ENCODE measurements around the gene MTCH1. TPM values are rescaled to one million over a fixed set of nuclear protein-coding genes. Genes with fewer than 3 reads are reported as not detected.

Gene MTCH1
- total RNA-seq, 1 experiment from 2014 or later, result 178 TPM

GRCh38 chr6:36967757-36968156 is 18.2 kb downstream of the MTCH1 start:
- H3K36me3 ChIP-seq (ENCODE audit: control insufficient read depth, insufficient read depth, low read length), result peaks cover 7% of the 10 kb centered on the region
- no TSS peak for BruUV-seq (replicated peaks)

GRCh38 chr6:36967301-36967700 is 18.7 kb downstream of the MTCH1 start:
- Histone ChIP-seq H3K4me3 (ENCODE audit: low read depth, low read length) (no peak overlapping the region), H3K9me3 (no peaks in the 10 kb centered on the region), H3K27me3 (replicated peaks; ENCODE audit: control insufficient read depth, insufficient read depth, low read length) (no peaks in the 10 kb centered on the region), H3K36me3 (ENCODE audit: control insufficient read depth, insufficient read depth, low read length) (peaks cover 7% of the 10 kb centered on the region), H3K4me1 (no peaks in the 10 kb centered on the region)
- ChIA-PET POLR2A (no interaction called here), CTCF (no interaction called here)
- Mint-ChIP-seq H3K9me3 (ENCODE audit: unreplicated experiment) (no peaks in the 10 kb centered on the region), H3K27me3 (ENCODE audit: insufficient read depth, unreplicated experiment) (no peaks in the 10 kb centered on the region), H3K27ac (ENCODE audit: unreplicated experiment) (no peak overlapping the region), H3K36me3 (ENCODE audit: insufficient read depth, unreplicated experiment) (peaks cover 26% of the 10 kb centered on the region), H3K4me3 (ENCODE audit: unreplicated experiment) (no peak overlapping the region), H3K4me1 (ENCODE audit: low read depth, unreplicated experiment) (no peaks in the 10 kb centered on the region)
- DNase-seq, result no peak
- no TSS peak for BruUV-seq (replicated peaks)
- intact Hi-C loops (cut with micrococcal nuclease; ENCODE audit: unreplicated experiment), result no loop called here
- TF ChIP-seq CTCF (IDR thresholded peaks at IDR 0.05; ENCODE audit: insufficient read depth in 1 of 2, low read depth in 1 of 2, low read length in 1 of 2, severe bottlenecking in 1 of 2, unreplicated experiment in 1 of 2), result no peak

More at GRCh38 chr6:36967757-36968156, 18.2 kb downstream of the MTCH1 start:
- Mint-ChIP-seq H3K4me1 (ENCODE audit: low read depth, unreplicated experiment) (no peaks in the 10 kb centered on the region), H3K27ac (ENCODE audit: unreplicated experiment) (no peak overlapping the region), H3K9me3 (ENCODE audit: unreplicated experiment) (no peaks in the 10 kb centered on the region), H3K27me3 (ENCODE audit: insufficient read depth, unreplicated experiment) (no peaks in the 10 kb centered on the region), H3K36me3 (ENCODE audit: insufficient read depth, unreplicated experiment) (peaks cover 31% of the 10 kb centered on the region), H3K4me3 (ENCODE audit: unreplicated experiment) (no peak overlapping the region)
- Histone ChIP-seq H3K4me3 (ENCODE audit: low read depth, low read length) (no peak overlapping the region), H3K9me3 (no peaks in the 10 kb centered on the region), H3K4me1 (no peaks in the 10 kb centered on the region), H3K27me3 (replicated peaks; ENCODE audit: control insufficient read depth, insufficient read depth, low read length) (no peaks in the 10 kb centered on the region)
- ChIA-PET CTCF (no interaction called here), POLR2A (no interaction called here)
- intact Hi-C loops (cut with micrococcal nuclease; ENCODE audit: unreplicated experiment), result no loop called here
- TF ChIP-seq CTCF (IDR thresholded peaks at IDR 0.05; ENCODE audit: insufficient read depth in 1 of 2, low read depth in 1 of 2, low read length in 1 of 2, severe bottlenecking in 1 of 2, unreplicated experiment in 1 of 2), result no peak
- DNase-seq, result no peak

GRCh38 chr6:36964908-36965307 is 21.1 kb downstream of the MTCH1 start:
- no peaks in the 10 kb centered on the region for H3K27me3 ChIP-seq (replicated peaks; ENCODE audit: control insufficient read depth, insufficient read depth, low read length)
- Mint-ChIP-seq H3K27me3 (ENCODE audit: insufficient read depth, unreplicated experiment) (no peaks in the 10 kb centered on the region), H3K36me3 (ENCODE audit: insufficient read depth, unreplicated experiment) (peaks cover 16% of the 10 kb centered on the region), H3K4me3 (ENCODE audit: unreplicated experiment) (no peak overlapping the region), H3K9me3 (ENCODE audit: unreplicated experiment) (no peaks in the 10 kb centered on the region), H3K4me1 (ENCODE audit: low read depth, unreplicated experiment) (no peaks in the 10 kb centered on the region), H3K27ac (ENCODE audit: unreplicated experiment) (no peak overlapping the region)
- no TSS peak for BruUV-seq (replicated peaks)
- no peak for TF ChIP-seq CTCF (IDR thresholded peaks at IDR 0.05; ENCODE audit: insufficient read depth in 1 of 2, low read depth in 1 of 2, low read length in 1 of 2, severe bottlenecking in 1 of 2, unreplicated experiment in 1 of 2)
- intact Hi-C loops (cut with micrococcal nuclease; ENCODE audit: unreplicated experiment), result loop anchor here (1.0 kb wide), 1 partner anchor 28 kb away; no protein-coding TSS in a partner anchor
- no peaks in the 10 kb centered on the region for H3K9me3 ChIP-seq
- H3K36me3 ChIP-seq (ENCODE audit: control insufficient read depth, insufficient read depth, low read length), result peaks cover 4% of the 10 kb centered on the region
- no peak overlapping the region for H3K4me3 ChIP-seq (ENCODE audit: low read depth, low read length)
- CTCF ChIA-PET, result no interaction called here
- DNase-seq, result no peak
- POLR2A ChIA-PET, result no interaction called here
- 0 out of 2 replicates have a peak, but pooled peaks cover 4% of the 10 kb centered on the region for H3K4me1 ChIP-seq
